SK-MEL-5 (cell line): ENCODE data around the gene ARVCF. TPM values are rescaled to one million over a fixed set of nuclear protein-coding genes. Genes with fewer than 3 reads are reported as not detected.
"Not testable (repeated sequence)": the region's sequence is repeated elsewhere in the genome, so short reads cannot be mapped to it uniquely, and the experiment has no call there.

ENCODE experiments used
- DNase-seq: peaks from one replicate; pipeline ENCODE4 v3.0.0-alpha.2; 2016; ENCODE audit warnings: low read depth, low spot score
- in situ Hi-C: cut with HindIII; loops from 2 replicates; pipeline ENCODE4 v1.10.0; 2016; ENCODE audit warnings: low sequenced_read_pairs, high pct_unique_total_duplicates, low pct_unique_long_range_greater_than_20kb
- total RNA-seq: library from RNA; depleted of rRNA; stranded (reverse); fragments of >200 nt; shearing (Covaris generic); gene quantifications from 2 replicates; pipeline ENCODE4 v1.2.3, GENCODE V29; 2014

ARVCF gene
- total RNA-seq, 1 experiment from 2014 or later: 5.4 TPM

DNA sequence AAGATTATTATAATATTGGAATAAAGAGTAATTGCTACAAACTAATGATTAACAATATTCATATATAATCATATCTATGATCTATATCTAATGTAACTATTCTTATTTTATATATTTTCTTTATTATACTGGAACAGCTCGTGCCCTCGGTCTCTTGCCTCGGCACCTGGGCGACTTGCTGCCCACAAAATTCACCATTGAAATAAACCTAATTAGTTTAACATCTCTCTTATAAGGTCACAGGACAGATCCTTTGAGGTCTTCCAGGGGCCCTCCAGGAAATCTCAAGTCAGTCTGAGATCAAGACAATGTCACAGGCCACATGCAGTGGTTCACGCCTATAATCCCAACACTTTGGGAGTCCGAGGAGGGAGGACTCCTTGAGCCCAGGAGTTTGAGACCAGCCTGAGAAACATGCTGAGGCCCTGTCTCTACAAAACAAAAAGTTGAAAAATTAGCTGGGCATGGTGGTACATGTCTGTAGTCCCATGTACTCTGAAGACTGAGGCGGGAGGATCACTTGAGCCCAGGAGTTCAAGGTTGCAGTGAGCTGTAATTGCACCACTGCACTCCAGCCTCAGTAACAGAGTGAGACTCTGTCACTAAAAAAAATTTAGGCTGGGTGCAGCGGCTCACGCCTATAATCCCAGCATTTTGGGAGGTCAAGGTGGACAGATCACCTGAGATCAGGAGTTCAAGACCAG is 68.4 kb downstream of the ARVCF start:
- in situ Hi-C loops: no loop called here

DNA sequence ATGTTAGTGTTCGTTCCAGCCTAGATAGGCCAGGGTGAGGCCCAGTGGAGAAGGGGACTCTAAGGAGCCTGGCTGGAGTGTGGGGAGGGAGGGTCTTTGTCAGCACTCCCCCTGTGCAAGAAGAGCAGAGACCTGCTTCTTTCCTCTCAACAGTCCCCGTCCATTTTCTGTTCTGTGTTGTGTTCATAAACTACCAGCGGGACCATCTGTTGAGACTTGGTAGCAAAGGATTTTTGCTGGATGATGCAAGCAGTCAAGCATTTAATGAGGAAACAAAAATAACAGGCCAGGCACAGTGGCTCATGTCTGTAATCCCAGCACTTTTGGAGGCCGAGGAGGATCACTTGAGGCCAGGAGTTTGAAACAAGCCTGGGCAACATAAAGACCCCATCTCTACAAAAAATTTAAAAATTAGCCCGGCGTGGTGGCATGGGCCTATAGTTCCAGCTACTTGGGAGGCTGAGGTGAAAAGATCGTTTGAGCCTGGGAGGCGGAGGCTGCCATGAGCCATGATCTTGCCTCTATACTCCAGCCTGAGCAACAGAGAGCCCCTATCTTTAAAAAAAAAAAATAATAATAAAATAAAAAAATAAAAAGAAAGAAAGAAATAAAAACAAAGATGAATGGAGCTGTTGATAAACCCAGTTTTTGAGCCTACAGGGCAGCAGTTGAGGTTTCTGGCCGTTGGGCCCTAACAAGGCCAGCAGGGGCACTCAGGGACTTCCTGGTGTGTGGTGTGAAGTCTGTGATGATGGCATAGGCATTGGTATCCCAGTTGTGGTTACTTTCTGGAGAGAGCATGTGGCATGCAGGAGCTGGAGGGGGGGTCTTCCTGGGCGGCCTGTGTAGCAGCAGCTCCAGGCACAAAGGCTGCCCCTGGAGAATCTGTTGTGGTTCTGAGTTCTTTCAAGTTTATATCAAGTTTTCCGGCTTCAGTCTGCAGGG is 73.3 kb downstream of the ARVCF start:
- peak; percentile 61 for DNase-seq
- in situ Hi-C loops: no loop called here

More for the DNA sequence above, 68.4 kb downstream of the ARVCF start:
- no peak for DNase-seq

GRCh38 chr22:19942157-19943081 is 74.2 kb downstream of the ARVCF start:
- peak; percentile 74 for DNase-seq
- in situ Hi-C loops: no loop called here

GRCh38 chr22:19941365-19942082 is 75.1 kb downstream of the ARVCF start, which contains the start of the genes COMT and TXNRD2:
Gene COMT, plus strand, starts transcription at chr22:19941772. Its CDS starts 20,755 bp downstream, at chr22:19962527.
Gene TXNRD2, minus strand, starts transcription at chr22:19941818. Its CDS starts 15 bp downstream, at chr22:19941803.
- in situ Hi-C loops: no loop called here
- DNase-seq: peak; percentile 64

GRCh38 chr22:19940536-19941364 is 75.9 kb downstream of the ARVCF start:
- in situ Hi-C loops: no loop called here
- no peak for DNase-seq

- in situ Hi-C loops: no loop called here
Measured at GRCh38 chr22:19937616-19938473, 78.8 kb downstream of the ARVCF start.

GRCh38 chr22:19936513-19936912 is 80.1 kb downstream of the ARVCF start:
- in situ Hi-C loops: no loop called here
- no peak for DNase-seq

More at GRCh38 chr22:19937616-19938473, 78.8 kb downstream of the ARVCF start:
- no peak for DNase-seq

GRCh38 chr22:19935123-19935718 is 81.4 kb downstream of the ARVCF start:
- in situ Hi-C loops, DNase-seq: not testable (repeated sequence)

- no peak for DNase-seq
- in situ Hi-C loops: no loop called here
Measured at GRCh38 chr22:19933341-19934241, 83.0 kb downstream of the ARVCF start.

- DNase-seq: no peak
- in situ Hi-C loops: no loop called here
Measured at GRCh38 chr22:19932367-19933206, 84.0 kb downstream of the ARVCF start.

DNA sequence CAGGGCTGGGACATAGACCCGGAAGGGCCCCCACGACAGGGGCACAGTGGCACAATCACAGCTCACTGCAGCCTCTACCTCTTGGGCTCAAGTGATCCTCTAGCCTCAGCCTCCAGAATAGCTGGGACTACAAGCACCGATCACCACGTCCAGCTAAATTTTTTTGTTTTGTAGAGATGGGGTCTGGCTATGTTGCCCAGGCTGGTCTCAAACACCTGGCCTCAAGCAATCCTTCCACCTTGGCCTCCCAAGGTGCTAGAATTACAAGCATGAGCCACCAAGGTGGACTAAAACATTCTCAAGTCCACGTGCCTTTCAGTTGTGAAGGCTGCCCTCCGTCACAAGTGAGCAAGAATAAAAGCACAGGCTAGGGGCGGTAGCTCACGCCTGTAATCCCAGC is 85.1 kb downstream of the ARVCF start:
- in situ Hi-C loops: no loop called here
- DNase-seq: no peak

- DNase-seq: no peak
- in situ Hi-C loops: no loop called here
Measured at GRCh38 chr22:19930551-19931486, 85.8 kb downstream of the ARVCF start.
